HG02759 (cell line): ENCODE measurements around the gene TTC22.

Experiments used
- ATAC-seq: cut with Tn5 transposase; IDR thresholded peaks from one replicate; pipeline ENCODE4 v1.9.1; 2021; ENCODE audit warnings: mild to moderate bottlenecking, moderate library complexity; ENCODE audit not compliant: unreplicated experiment

The TTC22 gene

DNA sequence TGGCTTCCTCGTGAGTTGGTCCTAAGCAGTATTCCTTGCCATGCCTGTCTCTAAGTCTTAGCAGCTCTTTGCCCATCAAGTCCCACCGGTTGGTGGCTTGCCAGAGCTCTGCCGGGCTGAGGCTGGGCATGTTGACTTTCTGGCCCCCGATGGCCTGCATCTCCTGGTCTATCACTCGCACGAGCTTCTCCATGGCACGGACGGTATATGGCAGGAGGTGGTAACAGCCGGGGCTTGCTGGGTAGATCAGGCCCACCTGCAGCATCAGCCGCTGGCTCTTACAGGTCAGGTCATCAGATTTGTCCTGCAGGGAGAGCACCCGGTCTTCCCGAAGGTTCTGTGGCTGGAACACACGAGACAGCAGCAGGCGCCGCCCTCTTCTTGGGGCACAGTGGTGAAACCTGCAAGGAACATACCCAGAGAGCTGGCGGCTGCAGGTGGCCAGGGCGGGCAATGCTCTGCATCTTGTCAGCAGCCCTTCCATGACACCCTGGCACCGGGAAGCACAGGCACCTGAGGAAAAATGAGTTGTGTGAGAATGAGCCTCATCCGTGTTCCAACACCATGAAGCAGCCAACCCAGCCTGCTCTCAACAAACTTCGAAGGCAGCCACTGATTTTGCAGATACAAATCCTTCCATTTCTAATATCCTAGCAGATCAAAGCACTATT, 42.3 kb downstream of the TTC22 start:
- ATAC-seq, result no peak

DNA sequence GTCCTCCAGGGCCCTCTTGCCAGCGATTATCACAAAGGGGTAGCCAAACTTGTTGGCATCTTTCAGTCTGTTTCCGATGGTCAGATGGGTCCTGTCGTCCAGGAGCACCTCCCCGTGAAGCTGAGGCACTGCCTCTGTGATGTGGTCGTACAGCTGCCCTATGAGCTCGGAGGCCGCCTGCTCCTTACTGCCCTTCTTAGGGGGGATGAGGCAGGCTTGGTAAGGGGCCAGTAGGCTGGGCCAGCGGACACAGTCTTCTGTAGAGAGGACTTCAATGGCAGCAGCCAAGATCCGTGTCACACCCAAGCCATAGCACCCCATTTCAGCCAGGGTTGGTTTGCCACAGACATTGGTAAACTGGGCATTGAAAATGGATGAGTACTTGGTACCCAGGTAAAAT, 43.3 kb downstream of the TTC22 start:
- no peak for ATAC-seq

DNA sequence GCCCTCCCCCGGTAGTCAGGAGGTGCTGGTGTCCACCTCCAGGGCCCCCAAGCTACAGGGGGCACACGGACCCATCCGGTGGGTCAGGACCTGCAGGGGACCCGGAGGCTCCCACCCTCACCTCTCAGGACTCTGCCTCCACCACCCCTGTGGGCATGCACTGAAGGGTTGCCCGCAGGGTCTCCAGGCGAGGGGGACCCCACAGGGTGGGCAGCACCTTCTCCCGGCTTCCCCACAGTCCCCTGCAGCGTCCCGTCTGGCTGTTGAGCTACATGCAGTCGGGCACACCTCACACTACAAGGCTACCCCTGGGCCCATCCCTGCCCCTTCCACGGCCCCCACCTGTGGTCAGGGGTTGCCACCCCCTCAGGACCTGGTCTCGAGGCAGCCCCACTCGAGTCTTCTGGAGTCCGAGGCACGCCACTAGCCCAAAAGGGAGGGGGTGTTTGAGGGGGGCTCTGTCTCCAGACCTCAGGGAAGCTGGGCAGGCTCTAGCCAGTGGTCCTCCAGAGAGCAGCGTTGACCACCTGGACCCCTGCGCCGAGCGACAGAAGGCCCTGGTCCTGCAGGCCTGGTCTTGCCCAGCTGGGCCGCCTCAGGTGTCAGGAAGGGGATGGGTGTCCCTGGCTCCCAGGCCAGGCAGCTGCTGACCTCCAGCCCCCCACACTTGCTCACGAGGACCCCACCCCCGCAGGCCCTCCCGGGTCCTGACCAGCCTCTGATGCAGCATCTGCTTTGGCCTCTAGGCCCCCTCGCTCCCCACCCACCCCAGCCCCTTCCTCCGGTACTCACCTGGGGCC, 46.4 kb downstream of the TTC22 start:
- ATAC-seq, result no peak

DNA sequence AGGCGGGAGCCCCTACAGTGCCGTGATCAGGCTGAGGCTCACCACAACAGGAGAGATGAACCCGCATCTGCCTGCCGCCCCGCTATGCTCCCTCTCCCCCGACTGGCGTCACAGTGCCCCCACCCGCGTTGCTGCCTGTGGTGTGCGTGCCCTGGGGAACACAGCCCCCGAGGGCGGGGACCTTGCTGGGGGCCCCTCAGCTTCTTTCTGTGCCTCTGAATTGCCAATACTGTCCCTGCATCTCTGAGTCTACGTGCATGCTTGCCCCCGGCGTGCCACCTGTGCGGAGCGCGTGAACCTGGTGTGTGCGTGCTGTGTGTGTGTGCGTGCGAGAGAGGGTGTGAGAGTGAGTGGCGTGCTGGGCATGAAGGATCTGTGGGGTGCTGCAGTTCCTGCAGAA, 47.1 kb downstream of the TTC22 start:
- no peak for ATAC-seq

DNA sequence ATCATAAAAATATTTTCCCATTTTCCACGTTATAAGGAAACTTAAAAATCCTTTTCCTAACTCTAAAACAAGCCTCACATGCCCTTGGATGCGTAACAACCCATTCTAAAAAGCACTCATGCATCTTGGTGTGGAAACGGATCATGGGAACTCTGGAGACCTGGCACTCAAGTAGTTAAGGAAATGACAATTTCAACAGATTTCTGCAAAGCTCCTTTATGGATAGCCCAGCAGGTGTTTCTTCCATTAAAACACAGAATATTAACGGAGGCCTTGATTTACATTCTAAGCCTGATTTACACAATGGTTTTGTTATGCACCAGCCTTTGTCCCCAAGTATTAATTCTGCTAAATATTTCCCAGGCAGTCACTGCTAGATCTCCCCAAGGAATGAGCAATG, 49.7 kb downstream of the TTC22 start:
- no peak for ATAC-seq

DNA sequence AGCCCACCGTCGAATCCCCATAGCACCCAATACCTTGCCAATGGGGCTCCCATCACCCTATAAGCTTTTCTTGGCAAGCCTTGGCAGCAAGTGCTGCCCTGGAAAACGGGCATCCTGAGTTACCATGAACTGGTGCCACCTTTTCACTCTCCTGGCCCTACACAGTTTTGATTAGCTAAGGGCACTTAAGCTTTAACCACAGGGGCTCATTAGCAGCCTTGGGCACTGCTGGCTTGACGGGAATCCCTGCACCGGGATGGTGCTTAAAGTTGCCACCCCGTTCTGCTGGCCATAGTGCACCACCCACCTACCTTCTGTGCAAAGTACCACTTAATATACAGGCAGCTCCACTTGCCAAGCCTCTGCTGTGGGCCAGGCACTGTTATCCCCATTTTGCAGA, 50.5 kb downstream of the TTC22 start:
- no peak for ATAC-seq

DNA sequence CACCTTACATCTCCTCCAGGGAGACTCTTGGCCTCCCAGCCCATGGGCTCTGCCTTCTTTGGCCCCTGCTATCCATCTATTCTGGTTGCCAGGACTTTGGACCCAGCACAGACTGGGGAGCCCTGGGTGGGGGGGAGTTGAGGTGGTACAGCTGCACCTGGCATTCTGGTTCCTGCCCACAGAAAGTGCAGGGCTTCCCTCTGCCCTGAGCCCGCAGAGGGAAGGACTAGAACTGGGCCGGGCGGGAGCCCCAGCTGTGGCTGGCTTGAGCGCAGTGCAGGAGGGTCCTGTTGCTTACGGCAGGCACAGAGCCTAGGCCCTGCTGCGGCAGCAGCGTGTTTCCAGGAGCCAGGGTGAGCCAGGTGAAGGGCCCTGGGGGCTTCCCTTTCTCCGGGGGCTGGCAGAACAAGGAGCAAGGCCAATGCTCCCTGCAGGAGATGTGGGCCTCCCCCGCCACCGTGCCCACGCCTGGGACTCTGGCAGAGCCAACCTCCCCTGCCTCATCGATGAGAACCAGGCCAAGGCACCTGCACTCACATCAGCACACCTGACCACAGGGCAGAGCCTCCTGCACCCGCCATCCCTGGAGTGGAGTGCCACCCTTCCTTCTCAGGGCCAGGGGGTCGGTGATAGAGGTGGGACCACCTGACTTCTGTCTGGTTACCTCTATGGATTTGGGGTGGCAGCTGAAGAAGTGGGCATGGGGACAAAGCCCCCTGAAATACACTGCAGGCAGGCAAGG, 52.9 kb downstream of the TTC22 start:
- ATAC-seq, result no peak

DNA sequence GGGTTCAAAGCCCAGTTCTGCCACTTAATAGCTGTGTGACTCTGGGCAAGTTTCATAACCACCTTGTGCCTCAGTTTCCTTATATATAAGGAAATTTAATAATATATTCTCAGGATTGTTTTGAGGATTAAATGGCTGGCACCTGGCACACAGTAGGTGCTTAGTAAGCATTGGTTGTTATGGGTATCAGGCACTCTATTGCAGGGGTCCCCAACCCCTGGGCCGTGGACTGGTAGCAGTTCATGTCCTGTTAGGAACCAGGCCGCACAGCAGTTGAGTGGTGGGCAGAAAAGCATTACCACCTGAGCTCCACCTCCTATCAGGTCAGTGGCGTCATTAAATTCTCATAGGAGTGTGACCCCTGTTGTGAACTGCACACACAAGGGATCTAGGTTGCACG, 55.3 kb downstream of the TTC22 start:
- ATAC-seq, result no peak

DNA sequence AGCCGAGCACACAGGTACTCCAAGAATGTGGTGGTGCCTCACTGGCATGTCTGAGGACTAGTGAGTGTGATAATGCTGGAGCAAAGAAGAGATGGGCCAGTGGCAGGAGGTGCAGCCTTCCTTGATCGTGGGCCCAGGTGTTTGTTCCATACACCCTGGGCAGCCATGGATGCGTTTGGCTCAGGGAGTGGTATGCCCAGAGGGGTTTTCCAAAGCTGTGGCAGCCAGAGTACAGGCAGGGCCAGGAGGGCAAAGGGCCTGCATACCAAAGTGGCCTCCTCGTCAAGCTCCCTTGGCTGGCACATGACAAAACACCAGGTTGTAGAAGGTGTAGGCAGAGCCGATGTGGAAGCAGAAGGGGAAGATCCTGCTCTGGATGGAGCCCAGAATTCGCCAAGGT, 55.8 kb downstream of the TTC22 start:
- no peak for ATAC-seq

DNA sequence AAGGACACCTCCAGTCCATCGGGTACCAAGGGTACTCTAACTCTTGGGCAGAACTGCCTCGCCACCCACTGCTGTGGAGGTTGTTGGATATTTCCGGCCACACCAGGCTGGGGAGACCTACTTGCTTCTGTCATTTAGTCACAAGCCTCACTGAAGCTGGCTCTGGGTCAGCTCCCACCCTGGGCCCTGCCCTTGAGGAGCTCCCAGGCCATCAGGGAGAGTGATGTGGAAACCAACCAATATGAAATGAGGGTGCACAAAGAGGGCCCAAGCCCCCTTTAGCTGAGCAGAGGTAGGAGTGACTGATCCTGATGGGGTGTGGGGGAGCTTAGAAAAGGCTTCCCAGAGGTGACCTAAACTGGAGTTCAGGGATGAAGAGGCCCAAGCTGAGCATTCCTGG, 56.4 kb downstream of the TTC22 start:
- ATAC-seq, result no peak

DNA sequence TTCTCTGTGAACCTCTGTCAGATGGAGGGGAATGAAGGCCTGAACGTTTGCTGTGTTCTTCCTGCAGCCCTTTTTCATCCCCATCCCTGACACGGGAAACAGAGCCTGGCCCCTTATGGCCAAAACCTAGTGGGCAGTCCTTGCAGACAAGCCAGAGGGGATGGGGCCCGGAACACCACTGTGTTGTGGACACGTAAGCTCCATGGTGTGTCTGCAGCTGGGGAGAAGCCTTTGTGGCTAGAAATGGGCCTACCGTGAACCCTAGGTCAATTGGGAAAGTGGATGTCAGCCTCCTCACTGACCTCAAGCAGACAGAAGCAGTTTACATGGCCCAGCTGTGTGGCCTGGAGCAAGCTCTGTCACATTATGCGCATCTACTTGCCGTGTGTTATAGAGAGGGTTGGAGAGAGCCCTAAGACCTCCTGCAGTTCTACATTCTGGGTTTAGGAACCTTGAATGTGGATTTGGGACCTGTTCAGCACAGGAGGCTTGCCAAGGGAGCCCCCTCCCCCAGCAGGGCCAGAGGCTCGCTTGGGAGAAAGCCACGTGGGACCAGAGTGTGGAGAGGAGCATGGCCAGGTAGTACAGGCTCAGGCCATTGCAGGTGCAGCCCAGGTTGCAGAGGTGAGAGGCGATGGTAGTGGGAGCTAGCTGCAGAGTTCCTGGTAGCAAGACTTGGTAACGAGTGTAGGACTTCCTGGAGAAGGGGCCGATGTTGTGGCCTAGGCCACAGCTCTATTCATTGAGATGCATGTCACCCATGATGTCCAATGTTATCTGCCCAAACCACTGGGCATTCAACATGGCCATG, 57.5 kb downstream of the TTC22 start:
- ATAC-seq, result no peak

DNA sequence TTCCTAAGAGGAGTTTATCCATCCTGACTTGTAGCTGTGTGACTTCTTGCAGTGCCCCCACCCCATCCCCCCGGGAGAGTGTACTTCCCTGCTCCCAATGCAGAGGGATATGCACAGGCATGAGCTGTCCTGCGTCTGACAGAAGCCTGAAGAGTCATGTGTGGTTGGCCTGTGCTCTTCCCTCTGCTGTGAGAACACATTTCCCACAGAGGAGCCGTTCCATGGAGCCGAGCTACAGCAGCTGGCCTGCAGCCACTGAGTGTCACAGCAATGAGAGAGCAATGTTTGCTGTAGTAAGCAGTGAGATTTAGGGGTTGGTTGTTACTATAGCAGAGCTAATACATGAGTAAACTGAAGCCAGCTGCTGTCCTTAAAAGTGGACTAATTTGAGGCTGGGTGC, 58.8 kb downstream of the TTC22 start:
- no peak for ATAC-seq

DNA sequence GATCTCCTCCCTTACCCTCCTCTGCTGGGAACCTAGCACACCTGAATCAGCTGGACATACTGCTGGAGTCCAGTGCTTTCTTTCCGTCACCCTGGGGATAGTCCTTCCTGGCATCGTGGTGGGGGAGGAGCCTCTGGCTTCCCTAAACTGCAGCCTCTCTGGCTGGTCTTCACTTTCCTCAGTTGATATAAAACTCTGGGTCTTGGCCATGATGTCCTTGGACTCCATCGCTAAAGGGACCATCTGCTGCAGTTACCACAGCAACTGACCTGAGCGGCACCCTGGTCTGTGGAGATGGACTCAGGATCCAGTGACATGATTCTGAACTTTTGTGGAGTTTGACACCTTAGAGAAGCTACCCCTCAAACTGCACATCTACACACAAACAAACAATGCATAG, 59.6 kb downstream of the TTC22 start:
- no peak for ATAC-seq

DNA sequence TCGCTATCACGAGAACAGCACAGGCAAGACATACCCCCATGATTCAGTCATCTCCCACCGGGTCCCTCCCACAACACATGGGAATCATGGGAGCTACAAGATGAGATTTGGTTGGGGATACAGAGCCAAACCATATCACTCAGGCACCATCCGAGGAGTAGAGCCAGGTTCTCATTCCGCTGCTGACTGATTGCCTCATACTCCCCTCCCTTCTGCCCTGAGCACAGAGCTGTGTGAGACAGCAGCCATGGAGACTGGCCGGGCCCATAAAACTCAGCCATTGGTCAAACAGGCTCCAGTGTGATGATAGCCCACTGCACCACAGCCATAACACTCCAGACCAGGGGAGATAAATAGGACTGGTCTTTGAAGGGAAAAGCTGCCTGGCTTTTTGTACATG, 62.9 kb downstream of the TTC22 start:
- ATAC-seq, result no peak

DNA sequence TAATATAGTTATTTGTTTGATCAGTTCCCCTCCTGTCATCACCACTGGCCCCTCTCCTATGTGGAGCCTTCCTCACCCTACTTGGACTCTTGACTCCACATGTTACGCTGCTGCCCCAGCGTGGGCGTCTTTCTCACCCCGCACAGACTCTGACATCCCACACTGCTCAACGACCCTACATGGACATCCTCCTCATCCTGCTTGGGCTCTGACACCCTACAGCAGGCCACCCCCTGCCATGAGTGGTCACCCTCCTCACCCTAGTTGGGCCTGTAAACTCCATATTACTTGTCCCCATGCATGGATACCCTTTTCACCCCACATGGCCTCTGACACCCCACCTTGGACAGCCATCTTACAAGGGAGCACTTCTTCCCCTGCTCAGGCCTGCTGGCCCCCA, 64.4 kb downstream of the TTC22 start:
- ATAC-seq, result no peak
